HTERT RPE-1 (cell line): ENCODE measurements around the gene DNTT.

Source experiments
- in situ Hi-C: fragments of 300-500 bp; cut with MboI; formaldehyde crosslinking; loops from 4 replicates; pipeline ENCODE4 v1.14.3; 2020; ENCODE audit warnings: low sequenced_read_pairs

DNTT gene

GRCh38 chr10:96341219-96342182 lies 37.3 kb downstream of the DNTT start:
- in situ Hi-C loops, result no loop called here

GRCh38 chr10:96342402-96342801 lies 38.2 kb downstream of the DNTT start:
- in situ Hi-C loops, result no loop called here

GRCh38 chr10:96344178-96344577 lies 39.9 kb downstream of the DNTT start:
- in situ Hi-C loops, result no loop called here

GRCh38 chr10:96345222-96345621 lies 41.0 kb downstream of the DNTT start:
- in situ Hi-C loops, result no loop called here

- in situ Hi-C loops, result no loop called here
Observed at GRCh38 chr10:96346295-96346694, 42.1 kb downstream of the DNTT start.

- in situ Hi-C loops, result no loop called here
Observed at GRCh38 chr10:96352027-96352426, 47.8 kb downstream of the DNTT start.

- in situ Hi-C loops, result no loop called here
Observed at GRCh38 chr10:96352582-96352981, 48.3 kb downstream of the DNTT start.

- in situ Hi-C loops, result no loop called here
Observed at GRCh38 chr10:96357038-96357620, 52.9 kb downstream of the DNTT start.

GRCh38 chr10:96358851-96359540 lies 54.8 kb downstream of the DNTT start, which contains the start of gene OPALIN:
Gene OPALIN, minus strand, starts transcription at chr10:96359002. Its CDS starts 106 bp downstream, at chr10:96358896.
- in situ Hi-C loops, result no loop called here

- in situ Hi-C loops, result no loop called here
Observed at GRCh38 chr10:96359616-96360015, 55.4 kb downstream of the DNTT start.

- in situ Hi-C loops, result no loop called here
Observed at GRCh38 chr10:96360331-96360730, 56.1 kb downstream of the DNTT start.

- in situ Hi-C loops, result no loop called here
Observed at GRCh38 chr10:96360766-96361165, 56.5 kb downstream of the DNTT start.

- in situ Hi-C loops, result no loop called here
Observed at GRCh38 chr10:96365571-96365970, 61.3 kb downstream of the DNTT start.

GRCh38 chr10:96366508-96366907 lies 62.3 kb downstream of the DNTT start:
- in situ Hi-C loops, result no loop called here

- in situ Hi-C loops, result no loop called here
Observed at GRCh38 chr10:96367470-96367869, 63.2 kb downstream of the DNTT start.

- in situ Hi-C loops, result no loop called here
Observed at GRCh38 chr10:96368971-96369370, 64.7 kb downstream of the DNTT start.

GRCh38 chr10:96369890-96370583 lies 65.8 kb downstream of the DNTT start:
- in situ Hi-C loops, result no loop called here

GRCh38 chr10:96370584-96371157 lies 66.4 kb downstream of the DNTT start:
- in situ Hi-C loops, result no loop called here

GRCh38 chr10:96371356-96371755 lies 67.1 kb downstream of the DNTT start:
- in situ Hi-C loops, result no loop called here

- in situ Hi-C loops, result no loop called here
Observed at GRCh38 chr10:96374004-96374403, 69.8 kb downstream of the DNTT start.

- in situ Hi-C loops, result no loop called here
Observed at GRCh38 chr10:96374639-96374984, 70.4 kb downstream of the DNTT start.
